H1 (cell line): ENCODE results near the gene F11R. TPM values are rescaled to one million over a fixed set of nuclear protein-coding genes. Genes with fewer than 3 reads are reported as not detected.
A peak's percentile ranks its signal among the peaks of the same experiment; 100 is the strongest.

ENCODE experiments used
- CTCF ChIA-PET: fragments of 300-600 bp; sonication (Branson Sonifier 250); formaldehyde crosslinking; loops from one replicate; lab custom pipeline; 2021; ENCODE audit not compliant: partially characterized antibody; lab: Charles Lee
- POLR2A ChIA-PET: fragments of 300-600 bp; sonication (Branson Sonifier 250); formaldehyde crosslinking; loops from one replicate; lab custom pipeline; 2021; ENCODE audit warnings: inconsistent platforms; ENCODE audit not compliant: partially characterized antibody; lab: Charles Lee
- DNase-seq, 2 experiments: peaks; one replicate each; pipeline versions ENCODE4 v3.0.0 to v3.0.0-alpha.2; 2010 to 2022; ENCODE audit warnings: low spot score in 2 of 2, low read depth in 1 of 2, mixed read lengths in 1 of 2
- FAIRE-seq: peaks from 2 replicates; lab custom pipeline; 2011; peaks lifted over from hg19 to GRCh38; lab: Jason Lieb, UNC
- H2AFZ ChIP-seq: 2 replicates; pipeline ENCODE4 v1.8.1; 2012; ENCODE audit warnings: low read length, inconsistent platforms
- H2AK5ac ChIP-seq: 2 replicates; pipeline ENCODE4 v1.6.1; 2013; ENCODE audit warnings: low read depth, low read length
- H2BK120ac ChIP-seq: replicated peaks from 2 replicates; pipeline ENCODE3; 2013; ENCODE audit warnings: low read depth, low read length, inconsistent platforms
- H2BK12ac ChIP-seq: 2 replicates; pipeline ENCODE4 v1.6.1; 2013; ENCODE audit warnings: low read depth, low read length
- H2BK15ac ChIP-seq: 2 replicates; pipeline ENCODE4 v1.6.1; 2013; ENCODE audit warnings: low read length
- H2BK20ac ChIP-seq: 2 replicates; pipeline ENCODE4 v1.6.1; 2013; ENCODE audit warnings: low read length
- H2BK5ac ChIP-seq: 2 replicates; pipeline ENCODE4 v1.6.1; 2013; ENCODE audit warnings: low read depth, low read length
- H3K14ac ChIP-seq: 2 replicates; pipeline ENCODE4 v1.6.1; 2013; ENCODE audit warnings: inconsistent platforms; ENCODE audit not compliant: insufficient read length
- H3K18ac ChIP-seq: 2 replicates; pipeline ENCODE4 v1.6.1; 2013; ENCODE audit warnings: low read length; ENCODE audit errors: extremely low read depth
- H3K23ac ChIP-seq: 2 replicates; pipeline ENCODE4 v1.6.1; 2013; ENCODE audit warnings: inconsistent platforms; ENCODE audit not compliant: insufficient read length
- H3K23me2 ChIP-seq: 2 replicates; pipeline ENCODE4 v1.6.1; 2013; ENCODE audit warnings: low read depth, low read length
- H3K27ac ChIP-seq: 2 replicates; pipeline ENCODE4 v1.6.1; 2011; ENCODE audit warnings: low read depth, low read length, inconsistent platforms
- H3K27me3 ChIP-seq, 4 experiments: replicated peaks in 1 of 4; 1 replicate in 1 of 4; 2 replicates in 3 of 4; pipeline versions ENCODE4 v1.6.1 to v1.8.1; 2011 to 2013; ENCODE audit warnings: low read length in 3 of 4, mild to moderate bottlenecking in 3 of 4, inconsistent platforms in 2 of 4, mixed read lengths in 2 of 4, moderate library complexity in 1 of 4; ENCODE audit not compliant: control insufficient read depth in 3 of 4, insufficient read depth in 3 of 4; ENCODE audit errors: extremely low read depth in 1 of 4
- H3K36me3 ChIP-seq, 4 experiments: 2 replicates each; pipeline versions ENCODE4 v1.6.1 to v1.8.1; 2011 to 2013; ENCODE audit warnings: mild to moderate bottlenecking in 4 of 4, low read length in 3 of 4, moderate library complexity in 2 of 4, control low read depth in 1 of 4, inconsistent platforms in 1 of 4; ENCODE audit not compliant: insufficient read depth in 4 of 4, control insufficient read depth in 2 of 4
- H3K4ac ChIP-seq: replicated peaks from 2 replicates; pipeline ENCODE3; 2013; ENCODE audit warnings: low read length, low read depth, mixed read lengths, inconsistent platforms; ENCODE audit not compliant: insufficient read length
- H3K4me1 ChIP-seq, 4 experiments: replicated peaks in 1 of 4; 1 replicate in 1 of 4; 2 replicates in 3 of 4; pipeline versions ENCODE4 v1.6.1 to v1.8.1; 2011 to 2013; ENCODE audit warnings: low read length in 3 of 4, inconsistent platforms in 2 of 4, mixed read lengths in 1 of 4; ENCODE audit not compliant: insufficient read depth in 4 of 4, control insufficient read depth in 3 of 4
- H3K4me2 ChIP-seq, 2 experiments: 2 replicates each; pipeline versions ENCODE4 v1.6.1 to v1.8.1; 2011 to 2013; ENCODE audit warnings: low read depth in 2 of 2, low read length in 2 of 2, control low read depth in 1 of 2, inconsistent platforms in 1 of 2, mild to moderate bottlenecking in 1 of 2; ENCODE audit not compliant: insufficient read depth in 1 of 2
- H3K4me3 ChIP-seq, 4 experiments: fragments of 200-600, 300-600 bp in 1 of 4; sonication (generic), shearing (Covaris generic), sonication (Bioruptor Twin) in 1 of 4; 2 replicates each; pipeline versions ENCODE4 v1.5.1 to v1.8.1; 2011 to 2016; ENCODE audit warnings: low read length in 4 of 4, low read depth in 3 of 4, control low read depth in 2 of 4, inconsistent platforms in 2 of 4, mild to moderate bottlenecking in 2 of 4, mixed read lengths in 1 of 4, moderate library complexity in 1 of 4; ENCODE audit not compliant: insufficient read depth in 2 of 4; ENCODE audit errors: extremely low read depth in 1 of 4
- H3K56ac ChIP-seq: replicated peaks from 2 replicates; pipeline ENCODE3; 2013; ENCODE audit warnings: low read depth, mild to moderate bottlenecking, mixed read lengths, low read length, inconsistent platforms; ENCODE audit not compliant: insufficient read length
- H3K79me1 ChIP-seq: 2 replicates; pipeline ENCODE4 v1.6.1; 2013; ENCODE audit warnings: low read depth, low read length, control low read depth
- H3K79me2 ChIP-seq, 2 experiments: 2 replicates each; pipeline versions ENCODE4 v1.6.1 to v1.8.1; 2012 to 2013; ENCODE audit warnings: low read length in 2 of 2, mild to moderate bottlenecking in 2 of 2, inconsistent platforms in 1 of 2; ENCODE audit not compliant: insufficient read depth in 2 of 2, control insufficient read depth in 1 of 2
- H3K9ac ChIP-seq, 4 experiments: replicated peaks in 1 of 4; 1 replicate in 1 of 4; 2 replicates in 3 of 4; pipeline versions ENCODE4 v1.6.1 to v1.8.1; 2011 to 2013; ENCODE audit warnings: low read depth in 3 of 4, low read length in 3 of 4, control low read depth in 2 of 4, mild to moderate bottlenecking in 2 of 4, moderate library complexity in 2 of 4, inconsistent platforms in 1 of 4; ENCODE audit errors: extremely low read depth in 1 of 4
- H3K9me3 ChIP-seq, 2 experiments: 2 replicates each; pipeline versions ENCODE4 v1.6.1 to v1.8.1; 2012 to 2013; ENCODE audit warnings: mild to moderate bottlenecking in 2 of 2, moderate library complexity in 2 of 2, control low read depth in 1 of 2, inconsistent platforms in 1 of 2, low read depth in 1 of 2, low read length in 1 of 2, mixed read lengths in 1 of 2; ENCODE audit not compliant: insufficient read depth in 2 of 2
- H4K20me1 ChIP-seq, 2 experiments: replicated peaks in 1 of 2; 2 replicates each; pipeline versions ENCODE3 to v1.8.1; 2011 to 2013; ENCODE audit warnings: inconsistent platforms in 2 of 2, low read length in 2 of 2, mild to moderate bottlenecking in 1 of 2; ENCODE audit not compliant: insufficient read depth in 2 of 2, control insufficient read depth in 1 of 2
- H4K5ac ChIP-seq: 2 replicates; pipeline ENCODE4 v1.6.1; 2013; ENCODE audit warnings: low read length, low read depth, mixed read lengths, inconsistent platforms; ENCODE audit not compliant: insufficient read length
- H4K8ac ChIP-seq: 2 replicates; pipeline ENCODE4 v1.8.0; 2013; ENCODE audit warnings: mild to moderate bottlenecking, moderate library complexity, low read length, inconsistent platforms; ENCODE audit not compliant: insufficient read depth; ENCODE audit errors: extremely low read depth
- H4K91ac ChIP-seq: replicated peaks from 2 replicates; pipeline ENCODE3; 2013; ENCODE audit warnings: low read length, mixed read lengths, inconsistent platforms; ENCODE audit not compliant: insufficient read length
- BRCA1 ChIP-seq: IDR thresholded peaks from 2 replicates; pipeline ENCODE4 v1.6.1; 2012; ENCODE audit warnings: low read depth, low read length, improper control_type of control experiment
- EZH2 ChIP-seq: fragments of 200-600 bp; sonication (generic); IDR thresholded peaks from 2 replicates; pipeline ENCODE4 v1.7.1; 2012; ENCODE audit warnings: low read depth, mild to moderate bottlenecking, moderate library complexity, low read length, inconsistent platforms; ENCODE audit not compliant: severe bottlenecking
- HDAC6 ChIP-seq: IDR thresholded peaks from one replicate; pipeline ENCODE4 v1.7.1; 2012; ENCODE audit warnings: low read depth, mild to moderate bottlenecking, inconsistent platforms, low read length, moderate library complexity
- NANOG ChIP-seq: IDR thresholded peaks from 2 replicates; pipeline ENCODE4 v1.6.1; 2011; ENCODE audit warnings: low read length, low read depth, mild to moderate bottlenecking, inconsistent platforms; ENCODE audit not compliant: insufficient read depth, poor library complexity, severe bottlenecking
- TEAD4 ChIP-seq: IDR thresholded peaks from 2 replicates; pipeline ENCODE4 v1.6.1; 2012; ENCODE audit warnings: low read depth, low read length, inconsistent platforms, mixed read lengths
- WGBS, 2 experiments: shearing (Covaris generic) in 1 of 2; methylation state at CpG; one replicate each; pipeline versions ENCODE4 v1.1.6 to v1.1.7; 2013 to 2015; ENCODE audit warnings: low lambda C conversion rate in 2 of 2, mixed read lengths in 2 of 2, inconsistent platforms in 1 of 2, low coverage in 1 of 2, missing lambda C conversion rate in 1 of 2; ENCODE audit not compliant: insufficient replicate concordance in 2 of 2, insufficient coverage in 1 of 2, insufficient read length in 1 of 2; ENCODE audit errors: extremely low coverage in 1 of 2, missing lambda C conversion rate in 1 of 2; 5-methylcytosine and 5-hydroxymethylcytosine counted together
- polyA plus RNA-seq, 7 experiments: library from polyadenylated mRNA; depleted of rRNA in 3 of 7; stranded (reverse) in 5 of 7; unstranded in 2 of 7; fragments of >200 nt in 5 of 7; fragments of 200-250 nt in 2 of 7; gene quantifications; 1 replicate in 5 of 7; 2 replicates in 1 of 7; 4 replicates in 1 of 7; pipeline versions ENCODE4 v1.2.1 to v1.2.3, GENCODE V29; 2011 to 2013; ENCODE audit warnings: missing spikeins in 2 of 7, mixed read lengths in 2 of 7
- total RNA-seq: library from RNA; stranded (reverse); fragmentation: NEBNext Ultra II Directional; extraction: Animal tissue kit (Norgen Biotek cat#: 25700); gene quantifications from 2 replicates; pipeline ENCODE4 v1.2.1, GENCODE V29; 2021

F11R gene
- total and polyA plus RNA-seq, 2 of the 8 experiments (the other 6 are each of a cell fraction or from before 2014, with no cell fraction given) = 159 to 200 TPM

DNA sequence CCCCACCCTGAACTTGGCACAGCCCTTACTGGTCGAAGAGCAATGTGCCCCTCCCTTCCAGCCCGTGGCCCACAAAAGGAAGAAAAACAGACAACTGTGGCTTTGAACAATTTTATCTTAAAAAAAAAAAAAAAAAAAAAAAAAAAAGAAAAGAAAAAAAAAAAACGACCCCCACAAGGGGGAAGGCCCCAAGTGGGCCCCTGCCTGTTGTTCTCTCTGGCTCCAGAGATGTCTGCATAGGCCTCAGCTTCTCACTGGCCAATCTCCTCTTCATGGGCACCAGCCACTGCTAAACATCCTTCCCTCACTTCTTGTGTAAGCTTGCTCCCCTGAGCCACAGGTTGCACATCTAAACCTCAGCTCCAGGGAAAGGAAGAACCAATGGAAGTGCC, 18.2 kb upstream of the F11R start:
- H4K91ac ChIP-seq = no peak overlapping the region
- H3K9me3 ChIP-seq = no peaks in the 10 kb centered on the region
- H3K4me1 ChIP-seq = peaks cover 5 to 11% (median 8%) of the 10 kb centered on the region in 4 experiments; a peak in 6 of 7 replicates
- peaks cover 0 to 8% of the 10 kb centered on the region in 2 experiments for H4K20me1 ChIP-seq
- no peak overlapping the region for H3K56ac ChIP-seq
- no peak overlapping the region for H2BK120ac ChIP-seq
- no peak overlapping the region for H3K27ac ChIP-seq
- no peak overlapping the region for H3K18ac ChIP-seq
- FAIRE-seq (no peak), DNase-seq (no peak)
- H3K23ac ChIP-seq = no peak overlapping the region
- no peak overlapping the region for H2BK12ac ChIP-seq
- no peaks in the 10 kb centered on the region for H3K27me3 ChIP-seq
- no peak overlapping the region for H2BK15ac ChIP-seq
- H3K23me2 ChIP-seq = peaks cover 3% of the 10 kb centered on the region; the same call in 1 of the 2 replicates
- H3K9ac ChIP-seq = no peak overlapping the region
- peak overlapping the region; percentile 64 to 97 (median 85) for H3K4me3 ChIP-seq
- H3K4ac ChIP-seq = no peak overlapping the region
- no peak overlapping the region for H4K8ac ChIP-seq
- H3K79me2 ChIP-seq = peaks cover 0 to 19% of the 10 kb centered on the region in 2 experiments; a peak in 2 of 4 replicates
- peak overlapping the region; percentile 68 to 73 for H3K4me2 ChIP-seq
- peaks cover 7% of the 10 kb centered on the region for H3K79me1 ChIP-seq
- H2AK5ac ChIP-seq = no peak overlapping the region
- WGBS, 2 experiments = 26% methylated on average over 2 of the region's 3 CpGs; no CpG with 5 or more reads in 1 of the 2 experiments
- CTCF ChIA-PET = interaction anchor here (1.1 to 6.7 kb wide), 6 partner anchors 11 to 100 kb away, joined by 3 to 73 read pairs (median 7); partner anchors contain the start of gene KLHDC9
- peak overlapping the region; percentile 63 for H4K5ac ChIP-seq
- no peak overlapping the region for H3K14ac ChIP-seq
- peaks cover 24 to 36% (median 31%) of the 10 kb centered on the region in 4 experiments; a peak in 6 of 8 replicates for H3K36me3 ChIP-seq
- POLR2A ChIA-PET = interaction anchor here (0.9 to 3.4 kb wide), 10 partner anchors 8 to 65 kb away, joined by 3 to 50 read pairs (median 3); partner anchors contain the start of gene F11R
- H2BK20ac ChIP-seq = no peak overlapping the region
- no peak overlapping the region for H2AFZ ChIP-seq
- peak overlapping the region; percentile 91; the same call in 1 of the 2 replicates for H2BK5ac ChIP-seq
- TF ChIP-seq TEAD4 (no peak), HDAC6 (no peak), BRCA1 (no peak), NANOG (no peak), EZH2 (no peak)
